PC-9 (cell line): ENCODE measurements around the gene PHEX. TPM values are rescaled to one million over a fixed set of nuclear protein-coding genes. Genes with fewer than 3 reads are reported as not detected.

Experiments used
- BruUV-seq: library from RNA; stranded (reverse); fragments of 400-500 nt; replicated peaks from 2 replicates; lab custom pipeline; 2021; lab: Mats Ljungman, UMichigan
- CTCF ChIA-PET: fragments of 300-600 bp; sonication (Branson Sonifier 250); formaldehyde crosslinking; loops from one replicate; lab custom pipeline; 2022; ENCODE audit warnings: antibody characterized with exemption; lab: Charles Lee
- POLR2A ChIA-PET: fragments of 300-600 bp; sonication (Branson Sonifier 250); formaldehyde crosslinking; loops from one replicate; lab custom pipeline; 2022; ENCODE audit warnings: antibody characterized with exemption; ENCODE audit not compliant: unreplicated experiment; lab: Charles Lee
- DNase-seq, 2 experiments: peaks; one replicate each; pipeline versions ENCODE4 v3.0.0 to v3.0.0-alpha.2; 2015 to 2022; ENCODE audit warnings: mixed read lengths in 1 of 2
- H2AFZ ChIP-seq: fragments of 200-600 bp; sonication (generic); 2 replicates; pipeline ENCODE4 v1.8.1; 2017; ENCODE audit warnings: antibody characterized with exemption
- H3F3A ChIP-seq: fragments of 200-600 bp; sonication (generic); 2 replicates; pipeline ENCODE4 v1.8.1; 2017; ENCODE audit warnings: antibody characterized with exemption, mild to moderate bottlenecking, low read depth; ENCODE audit not compliant: insufficient read depth
- H3K27ac ChIP-seq: fragments of 200-600 bp; sonication (generic); 2 replicates; pipeline ENCODE4 v1.6.1; 2016; ENCODE audit warnings: mixed run types
- H3K27me3 ChIP-seq: fragments of 200-600 bp; sonication (generic); 2 replicates; pipeline ENCODE4 v1.6.1; 2016; ENCODE audit warnings: low read depth, mixed run types; ENCODE audit not compliant: insufficient read depth
- H3K36me3 ChIP-seq: fragments of 200-600 bp; sonication (generic); 2 replicates; pipeline ENCODE4 v1.6.1; 2016; ENCODE audit warnings: low read depth, mixed run types
- H3K4me1 ChIP-seq: fragments of 200-600 bp; sonication (generic); replicated peaks from 2 replicates; pipeline ENCODE4 v1.6.1; 2016; ENCODE audit warnings: mixed run types; ENCODE audit not compliant: insufficient read depth
- H3K4me2 ChIP-seq: fragments of 200-600 bp; sonication (generic); 2 replicates; pipeline ENCODE4 v1.6.1; 2017; ENCODE audit warnings: mixed run types
- H3K4me3 ChIP-seq: fragments of 200-600 bp; sonication (generic); 2 replicates; pipeline ENCODE4 v1.6.1; 2016; ENCODE audit warnings: mixed run types
- H3K79me2 ChIP-seq: fragments of 200-600 bp; sonication (generic); 2 replicates; pipeline ENCODE4 v1.6.1; 2017; ENCODE audit warnings: low read depth, mixed run types
- H3K9me2 ChIP-seq: fragments of 200-600 bp; sonication (generic); 2 replicates; pipeline ENCODE4 v1.8.1; 2017; ENCODE audit warnings: mild to moderate bottlenecking; ENCODE audit not compliant: insufficient read depth
- H3K9me3 ChIP-seq: fragments of 200-600 bp; sonication (generic); 2 replicates; pipeline ENCODE4 v1.8.1; 2016; ENCODE audit warnings: low read depth; ENCODE audit not compliant: insufficient read depth
- H4K20me1 ChIP-seq: fragments of 200-600 bp; sonication (generic); 2 replicates; pipeline ENCODE4 v1.8.1; 2017; ENCODE audit not compliant: insufficient read depth
- EZH2 ChIP-seq: fragments of 200-600 bp; sonication (generic); IDR thresholded peaks from 2 replicates; pipeline ENCODE4 v1.8.0; 2017; ENCODE audit warnings: antibody characterized with exemption, low read depth
- intact Hi-C: fragments of 100-400 bp; cut with micrococcal nuclease; formaldehyde crosslinking; loops from one replicate; pipeline ENCODE4 v1.10.0; 2022; ENCODE audit not compliant: unreplicated experiment
- total RNA-seq: library from RNA; stranded (reverse); gene quantifications from 2 replicates; pipeline ENCODE4 v1.2.3, GENCODE V29; 2021
- TF ChIP-seq, protein P1 (sequence below): fragments of 200-600 bp; sonication (generic); conservative IDR thresholded peaks from 2 replicates; pipeline ENCODE4 v1.6.1; 2017; ENCODE audit warnings: mixed run types, antibody characterized with exemption, mild to moderate bottlenecking, moderate library complexity

The PHEX gene
- total RNA-seq, 1 experiment from 2014 or later, result 3.5 TPM

DNA sequence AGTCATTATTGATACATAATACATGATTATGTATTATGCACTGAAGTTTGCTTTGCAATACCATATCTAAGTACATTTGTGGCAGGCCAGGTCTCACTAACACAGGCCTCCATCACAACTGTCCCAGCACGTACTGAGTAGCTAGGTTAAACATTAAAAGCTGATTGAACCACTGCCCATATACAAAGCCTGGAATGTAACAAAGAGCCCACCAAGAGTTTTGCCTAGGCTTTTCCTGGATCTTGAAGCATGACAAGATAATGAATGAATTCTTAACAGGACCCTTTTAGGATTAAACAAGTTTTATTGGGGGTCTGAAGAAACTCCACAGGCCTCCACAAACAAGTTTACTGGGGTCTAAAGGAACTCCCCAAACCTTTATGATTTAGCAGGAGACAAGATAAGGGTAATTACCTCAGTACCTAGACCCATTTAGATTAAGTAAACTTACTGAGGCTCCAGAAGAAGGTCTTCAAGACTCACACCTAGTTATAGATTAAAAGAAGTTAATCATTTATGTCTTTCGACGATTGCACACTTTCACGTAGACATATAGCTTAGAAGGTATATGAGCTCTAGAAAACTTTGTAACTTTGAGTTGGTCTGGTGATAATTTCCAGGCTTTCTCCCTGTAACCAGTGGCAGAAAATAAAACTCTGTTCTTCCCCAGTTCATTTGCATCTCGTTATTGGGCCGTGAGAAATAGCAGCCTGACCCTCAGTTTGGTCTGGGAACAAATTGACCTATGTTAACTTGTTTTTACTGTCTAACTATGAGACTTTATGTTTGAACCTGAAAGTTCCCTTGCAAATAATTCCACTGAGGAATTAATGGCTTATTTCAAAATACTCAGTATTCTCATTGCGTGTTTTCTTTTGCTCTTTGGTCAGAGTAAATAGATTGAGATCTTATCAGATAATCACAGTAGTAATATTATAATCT, 84.8 kb downstream of the PHEX start:
- no peaks in the 10 kb centered on the region for H4K20me1 ChIP-seq
- peaks cover 19% of the 10 kb centered on the region for H3F3A ChIP-seq
- H3K79me2 ChIP-seq, result no peaks in the 10 kb centered on the region
- intact Hi-C loops, result no loop called here
- H3K27me3 ChIP-seq, result no peaks in the 10 kb centered on the region
- H3K9me3 ChIP-seq, result no peaks in the 10 kb centered on the region
- CTCF ChIA-PET, result no interaction called here
- peak overlapping the region; percentile 60 for H3K4me2 ChIP-seq
- DNase-seq, result peak in 1 of 2 experiments; percentile 46
- no TSS peak for BruUV-seq
- H3K36me3 ChIP-seq, result no peaks in the 10 kb centered on the region
- H3K27ac ChIP-seq, result peak overlapping the region; percentile 83
- peaks cover 49% of the 10 kb centered on the region for H3K4me1 ChIP-seq
- POLR2A ChIA-PET, result no interaction called here
- no peak overlapping the region for H3K4me3 ChIP-seq
- H2AFZ ChIP-seq, result no peak overlapping the region
- TF ChIP-seq EZH2, result no peak
- TF ChIP-seq, protein P1, sequence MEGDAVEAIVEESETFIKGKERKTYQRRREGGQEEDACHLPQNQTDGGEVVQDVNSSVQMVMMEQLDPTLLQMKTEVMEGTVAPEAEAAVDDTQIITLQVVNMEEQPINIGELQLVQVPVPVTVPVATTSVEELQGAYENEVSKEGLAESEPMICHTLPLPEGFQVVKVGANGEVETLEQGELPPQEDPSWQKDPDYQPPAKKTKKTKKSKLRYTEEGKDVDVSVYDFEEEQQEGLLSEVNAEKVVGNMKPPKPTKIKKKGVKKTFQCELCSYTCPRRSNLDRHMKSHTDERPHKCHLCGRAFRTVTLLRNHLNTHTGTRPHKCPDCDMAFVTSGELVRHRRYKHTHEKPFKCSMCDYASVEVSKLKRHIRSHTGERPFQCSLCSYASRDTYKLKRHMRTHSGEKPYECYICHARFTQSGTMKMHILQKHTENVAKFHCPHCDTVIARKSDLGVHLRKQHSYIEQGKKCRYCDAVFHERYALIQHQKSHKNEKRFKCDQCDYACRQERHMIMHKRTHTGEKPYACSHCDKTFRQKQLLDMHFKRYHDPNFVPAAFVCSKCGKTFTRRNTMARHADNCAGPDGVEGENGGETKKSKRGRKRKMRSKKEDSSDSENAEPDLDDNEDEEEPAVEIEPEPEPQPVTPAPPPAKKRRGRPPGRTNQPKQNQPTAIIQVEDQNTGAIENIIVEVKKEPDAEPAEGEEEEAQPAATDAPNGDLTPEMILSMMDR, result no peak
- H3K9me2 ChIP-seq, result no peaks in the 10 kb centered on the region

DNA sequence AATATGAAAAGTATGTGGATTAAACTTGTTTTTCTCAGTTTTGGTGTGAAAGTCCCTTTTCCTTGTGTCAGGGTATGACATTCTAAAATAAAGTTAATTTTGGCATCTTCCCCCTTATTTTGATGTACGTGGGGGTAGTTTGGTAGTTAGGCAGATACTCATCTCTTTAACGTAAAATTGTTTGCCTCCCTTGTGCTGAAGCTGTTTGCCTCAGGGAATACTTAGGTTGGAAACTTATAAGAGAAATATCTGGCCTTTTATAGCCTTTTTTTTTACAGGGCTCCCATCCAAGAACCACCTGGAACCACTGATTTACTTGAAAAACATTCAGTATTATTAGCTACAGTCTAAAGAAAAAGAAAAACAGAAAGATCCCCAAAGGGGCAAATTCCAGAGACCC, 85.5 kb downstream of the PHEX start:
- DNase-seq, result peak in 1 of 2 experiments; percentile 42
- Histone ChIP-seq H3K4me3 (no peak overlapping the region; the same call in 1 of the 2 replicates), H3K4me2 (peak overlapping the region; percentile 60)

DNA sequence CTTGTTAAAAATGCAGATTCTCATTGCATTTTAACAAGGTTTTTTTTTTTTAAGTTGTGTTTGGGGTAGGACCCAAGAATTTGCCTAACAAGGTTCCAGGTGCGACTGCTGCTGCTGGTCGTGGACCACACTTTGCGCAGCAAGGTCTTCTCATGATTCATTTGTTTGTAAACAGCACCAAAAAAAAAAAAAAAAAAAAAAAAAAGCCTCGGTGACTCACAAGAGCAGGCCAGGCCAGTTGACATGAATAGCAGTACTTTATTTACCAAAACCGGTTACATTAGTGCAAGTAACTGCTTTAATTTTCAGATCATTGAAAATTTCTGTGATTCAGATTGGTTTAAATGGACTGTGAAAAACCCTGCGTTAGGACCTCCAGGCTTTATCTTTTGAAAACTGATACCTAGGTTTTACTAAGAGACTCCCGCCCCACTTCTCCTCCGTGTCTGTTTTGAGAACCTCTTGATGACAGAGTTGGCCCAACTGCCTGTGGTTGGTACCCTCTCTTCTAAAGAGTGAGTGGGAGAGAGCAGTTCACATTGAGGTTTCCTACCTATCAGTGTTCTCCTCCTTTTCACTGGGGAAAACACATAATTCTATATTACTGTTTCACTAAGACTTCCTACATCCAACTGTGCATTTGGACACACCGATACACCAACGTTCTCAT, 86.2 kb downstream of the PHEX start:
- no TSS peak for BruUV-seq

More for the DNA sequence above, 85.5 kb downstream of the PHEX start:
- peaks cover 19% of the 10 kb centered on the region for H3F3A ChIP-seq
- no peaks in the 10 kb centered on the region for H3K36me3 ChIP-seq
- TF ChIP-seq, protein P1, result no peak
- no peak for TF ChIP-seq EZH2
- no peaks in the 10 kb centered on the region for H3K9me2 ChIP-seq
- H4K20me1 ChIP-seq, result no peaks in the 10 kb centered on the region
- no peak overlapping the region; the same call in 1 of the 2 replicates for H2AFZ ChIP-seq
- no peaks in the 10 kb centered on the region for H3K79me2 ChIP-seq
- ChIA-PET POLR2A (no interaction called here), CTCF (no interaction called here)
- H3K4me1 ChIP-seq, result peaks cover 51% of the 10 kb centered on the region
- H3K9me3 ChIP-seq, result no peaks in the 10 kb centered on the region
- peak overlapping the region; percentile 83 for H3K27ac ChIP-seq
- no TSS peak for BruUV-seq
- H3K27me3 ChIP-seq, result no peaks in the 10 kb centered on the region
- intact Hi-C loops, result loop anchor here (2.0 kb wide), 1 partner anchor 57 kb away; no protein-coding TSS in a partner anchor

More for the DNA sequence above, 86.2 kb downstream of the PHEX start:
- Histone ChIP-seq H3F3A (peaks cover 20% of the 10 kb centered on the region), H3K9me3 (no peaks in the 10 kb centered on the region), H3K4me1 (peaks cover 54% of the 10 kb centered on the region), H3K36me3 (no peaks in the 10 kb centered on the region), H3K4me2 (peak overlapping the region; percentile 60), H3K27ac (peak overlapping the region; percentile 83), H3K9me2 (no peaks in the 10 kb centered on the region), H3K79me2 (no peaks in the 10 kb centered on the region), H2AFZ (peak overlapping the region; percentile 39), H4K20me1 (no peaks in the 10 kb centered on the region), H3K4me3 (no peak overlapping the region; the same call in 1 of the 2 replicates), H3K27me3 (no peaks in the 10 kb centered on the region)
- intact Hi-C loops, result loop anchor here (2.0 kb wide), 1 partner anchor 57 kb away; no protein-coding TSS in a partner anchor
- POLR2A ChIA-PET, result no interaction called here
- DNase-seq, result peak; percentile 5 to 92
- TF ChIP-seq, protein P1, result no peak
- no peak for TF ChIP-seq EZH2
- CTCF ChIA-PET, result no interaction called here
